Neural progenitor cell (in vitro differentiated cells): ENCODE data around the gene AUTS2.

ENCODE experiments used
- CTCF ChIP-seq: fragments of 200-600 bp; sonication (generic); IDR thresholded peaks from 2 replicates; pipeline ENCODE4 v1.5.1; 2017; ENCODE audit warnings: antibody characterized with exemption, mild to moderate bottlenecking
- EZH2 ChIP-seq: fragments of 200-600 bp; sonication (generic); IDR thresholded peaks from 2 replicates; pipeline ENCODE4 v1.6.1; 2017; ENCODE audit warnings: antibody characterized with exemption, mild to moderate bottlenecking, moderate library complexity

DNA sequence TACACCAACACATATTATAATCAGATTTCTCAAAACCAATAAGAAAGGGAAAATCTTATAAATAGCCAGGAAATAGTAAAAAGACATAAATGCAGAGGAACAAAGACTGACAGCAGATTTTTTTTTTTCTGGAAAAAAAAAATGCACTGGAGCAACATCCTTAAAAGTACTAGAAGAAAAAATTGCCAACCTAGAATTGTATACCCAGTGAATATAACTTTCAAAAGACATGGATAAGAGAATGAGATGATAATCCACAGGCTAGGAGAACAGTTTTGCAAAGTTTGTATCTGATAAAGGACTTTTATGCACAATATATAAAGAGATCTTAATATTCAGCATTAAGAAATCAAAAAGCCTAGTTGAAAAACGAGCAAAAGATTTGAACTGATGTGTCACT is 554.0 kb downstream of the AUTS2 start:
- TF ChIP-seq CTCF: no peak
- TF ChIP-seq EZH2: no peak
